Fibroblast of lung (primary cell): ENCODE measurements around the gene SLC24A4.

Experiments
- EZH2 ChIP-seq: IDR thresholded peaks from 2 replicates; pipeline ENCODE4 v1.5.1; 2012; ENCODE audit warnings: low read length, control low read depth, mild to moderate bottlenecking; ENCODE audit errors: missing control alignments
- TF ChIP-seq, protein P1 (sequence below), 2 donors: IDR thresholded peaks in 1 of 2; conservative IDR thresholded peaks in 1 of 2; 1 replicate in 1 of 2; 2 replicates in 1 of 2; pipeline ENCODE4 v1.5.1; 2011 to 2012; ENCODE audit warnings: low read length in 2 of 2, control low read depth in 1 of 2, inconsistent platforms in 1 of 2, low read depth in 1 of 2, mild to moderate bottlenecking in 1 of 2

GRCh38 chr14:92489394-92490238 lies 166.7 kb downstream of the SLC24A4 start:
- TF ChIP-seq EZH2, result no peak
- TF ChIP-seq, protein P1, sequence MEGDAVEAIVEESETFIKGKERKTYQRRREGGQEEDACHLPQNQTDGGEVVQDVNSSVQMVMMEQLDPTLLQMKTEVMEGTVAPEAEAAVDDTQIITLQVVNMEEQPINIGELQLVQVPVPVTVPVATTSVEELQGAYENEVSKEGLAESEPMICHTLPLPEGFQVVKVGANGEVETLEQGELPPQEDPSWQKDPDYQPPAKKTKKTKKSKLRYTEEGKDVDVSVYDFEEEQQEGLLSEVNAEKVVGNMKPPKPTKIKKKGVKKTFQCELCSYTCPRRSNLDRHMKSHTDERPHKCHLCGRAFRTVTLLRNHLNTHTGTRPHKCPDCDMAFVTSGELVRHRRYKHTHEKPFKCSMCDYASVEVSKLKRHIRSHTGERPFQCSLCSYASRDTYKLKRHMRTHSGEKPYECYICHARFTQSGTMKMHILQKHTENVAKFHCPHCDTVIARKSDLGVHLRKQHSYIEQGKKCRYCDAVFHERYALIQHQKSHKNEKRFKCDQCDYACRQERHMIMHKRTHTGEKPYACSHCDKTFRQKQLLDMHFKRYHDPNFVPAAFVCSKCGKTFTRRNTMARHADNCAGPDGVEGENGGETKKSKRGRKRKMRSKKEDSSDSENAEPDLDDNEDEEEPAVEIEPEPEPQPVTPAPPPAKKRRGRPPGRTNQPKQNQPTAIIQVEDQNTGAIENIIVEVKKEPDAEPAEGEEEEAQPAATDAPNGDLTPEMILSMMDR (conservative IDR thresholded peaks at IDR 0.05 in 1 of 2, IDR thresholded peaks at IDR 0.05 in 1 of 2; ENCODE audit: low read depth in 1 of 2, low read length in 2 of 2), result no peak
